Stomach (tissue), 9 donors: Measurements from ENCODE around the gene SHQ1. TPM values are rescaled to one million over a fixed set of nuclear protein-coding genes. Genes with fewer than 3 reads are reported as not detected.

ENCODE experiments used
- DNase-seq, 2 donors: peaks; one replicate each; pipeline versions ENCODE4 v3.0.0 to v3.0.0-alpha.2; 2013 to 2019
- H3K27ac ChIP-seq, 5 donors: fragments of 200-600 bp in 4 of 5; sonication (generic) in 4 of 5; one replicate each; pipeline ENCODE4 v1.5.1; 2013 to 2019; ENCODE audit warnings: mild to moderate bottlenecking in 1 of 5, moderate library complexity in 1 of 5
- H3K27me3 ChIP-seq, 3 donors: fragments of 200-600 bp; sonication (generic); one replicate each; pipeline ENCODE4 v1.5.1; 2017 to 2019; ENCODE audit warnings: mixed run types in 1 of 3
- H3K36me3 ChIP-seq, 4 donors: fragments of 200-600 bp; sonication (generic); 1 replicate in 3 of 4; 2 replicates in 1 of 4; pipeline ENCODE4 v1.5.1; 2016 to 2019
- H3K4me1 ChIP-seq, 4 donors: fragments of 200-600 bp; sonication (generic); one replicate each; pipeline ENCODE4 v1.5.1; 2016 to 2019
- H3K4me3 ChIP-seq, 4 donors: fragments of 200-600 bp; sonication (generic) in 3 of 4; one replicate each; pipeline ENCODE4 v1.5.1; 2016 to 2019; ENCODE audit warnings: mild to moderate bottlenecking in 1 of 4
- H3K9me3 ChIP-seq, 4 donors: fragments of 200-600 bp; sonication (generic); one replicate each; pipeline ENCODE4 v1.5.1; 2016 to 2019
- CTCF ChIP-seq, 7 experiments: fragments of 450-650 bp in 4 of 7; fragments of 200-600 bp in 3 of 7; sonication (generic) in 3 of 7; IDR thresholded peaks; one replicate each; pipeline ENCODE4 v1.5.1; 2016 to 2019; ENCODE audit warnings: antibody characterized with exemption in 7 of 7, control low read depth in 2 of 7, mild to moderate bottlenecking in 1 of 7
- EP300 ChIP-seq: sonication (generic); formaldehyde crosslinking; IDR thresholded peaks from one replicate; pipeline ENCODE4 v1.6.1; 2017; ENCODE audit warnings: antibody characterized with exemption
- POLR2A ChIP-seq, 4 donors: fragments of 450-650 bp; IDR thresholded peaks; one replicate each; pipeline ENCODE4 v1.6.1; 2016; ENCODE audit warnings: antibody characterized with exemption in 4 of 4, control low read depth in 2 of 4, mild to moderate bottlenecking in 1 of 4, moderate library complexity in 1 of 4
- POLR2AphosphoS5 ChIP-seq, 3 donors: sonication (generic); formaldehyde crosslinking; IDR thresholded peaks; one replicate each; pipeline ENCODE4 v1.6.1; 2016; ENCODE audit warnings: antibody characterized with exemption in 3 of 3
- WGBS, 5 donors: extraction: QIAGEN DNeasy Blood & Tissue Kit in 3 of 5; methylation state at CpG; one replicate each; pipeline versions ENCODE4 v1.1.5 to v1.1.7; 2013 to 2018; 5-methylcytosine and 5-hydroxymethylcytosine counted together
- intact Hi-C: fragments of 100-400 bp; cut with DNase I; formaldehyde crosslinking; loops from one replicate; pipeline ENCODE4 v1.15.1; 2023; ENCODE audit warnings: low total_unique reads
- polyA plus RNA-seq, 3 donors: library from polyadenylated mRNA; stranded (reverse); fragments of 200-250 nt; gene quantifications; one replicate each; pipeline ENCODE4 v1.2.3, GENCODE V29; 2013
- total RNA-seq, 5 donors: library from RNA; depleted of rRNA; stranded (reverse); fragments of >200 nt; gene quantifications; one replicate each; pipeline versions ENCODE4 v1.1.0 to v1.2.3, GENCODE V29; 2014 to 2016
- donor health status: healthy with polysubstance abuse.
- donor health status: Bipolar disorder and iron deficiency.
- donor health status: healthy.

The SHQ1 gene
- total and polyA plus RNA-seq, 8 donors = 7.5 to 77.9 (median 12.0) TPM

DNA sequence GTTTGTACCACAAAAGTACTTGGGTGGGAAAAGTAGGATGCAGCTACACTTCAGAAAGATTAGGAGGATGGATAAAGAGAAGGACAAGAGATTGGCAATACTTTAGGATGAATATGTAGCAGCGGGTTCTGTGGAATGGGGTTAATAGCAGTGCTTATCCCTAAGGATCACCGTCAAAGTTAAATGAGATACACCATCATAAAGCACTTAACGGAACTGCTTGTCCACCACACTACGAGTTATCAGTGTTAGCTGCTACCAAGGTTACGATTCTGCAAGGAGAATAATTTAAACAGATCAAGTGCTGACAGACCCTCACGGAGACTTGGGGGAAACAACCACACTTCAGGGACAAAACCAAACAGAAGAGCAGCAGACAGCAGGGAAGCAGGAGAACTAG lies 963 bp downstream of the SHQ1 start:
- H3K36me3 ChIP-seq = peaks cover 0 to 9% (median 4%) of the 10 kb centered on the region in 4 donors
- no peak for TF ChIP-seq CTCF (IDR thresholded peaks at IDR 0.05)
- no peak for TF ChIP-seq POLR2A (IDR thresholded peaks at IDR 0.05)
- no peak for TF ChIP-seq POLR2AphosphoS5 (IDR thresholded peaks at IDR 0.05)
- WGBS, 5 donors = 5 to 13% (median 10%) methylated on average over 6 of the region's 6 CpGs
- no peaks in the 10 kb centered on the region for H3K9me3 ChIP-seq
- DNase-seq = no peak
- peak overlapping the region; percentile 76 to 98 (median 85) for H3K4me3 ChIP-seq
- H3K27me3 ChIP-seq = no peaks in the 10 kb centered on the region
- H3K27ac ChIP-seq = peak overlapping the region in 4 of 5 donors; percentile 79 to 88 (median 82)
- intact Hi-C loops = loop anchor here (5.0 kb wide), 1 partner anchor 150 kb away; the partner anchor contains the start of gene PPP4R2
- H3K4me1 ChIP-seq = peaks cover 15 to 43% (median 28%) of the 10 kb centered on the region in 4 donors

DNA sequence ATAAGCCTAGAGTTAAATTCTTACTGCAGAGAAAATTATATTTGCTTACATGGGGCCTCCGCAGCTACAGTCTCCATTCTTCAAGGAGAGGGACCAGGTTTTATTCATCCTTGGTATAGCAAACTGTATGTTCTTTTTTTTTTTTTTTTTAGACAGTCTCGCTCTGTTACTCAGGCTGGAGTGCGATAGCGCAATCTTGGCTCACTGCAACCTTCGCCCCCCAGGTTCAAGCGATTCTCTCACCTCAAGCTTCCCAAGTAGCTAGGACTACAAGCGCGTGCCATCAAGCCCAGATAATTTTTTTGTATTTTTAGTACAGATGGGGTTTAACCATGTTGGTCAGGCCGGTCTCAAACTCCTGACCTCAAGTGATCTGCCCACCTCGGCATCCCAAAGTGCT lies 2.1 kb downstream of the SHQ1 start:
- Histone ChIP-seq H3K36me3 (peaks cover 0 to 21% (median 15%) of the 10 kb centered on the region in 4 donors), H3K27me3 (no peaks in the 10 kb centered on the region), H3K4me3 (no peak overlapping the region), H3K27ac (no peak overlapping the region), H3K9me3 (no peaks in the 10 kb centered on the region), H3K4me1 (peaks cover 15 to 37% (median 28%) of the 10 kb centered on the region in 4 donors)
- intact Hi-C loops = loop anchor here (5.0 kb wide), 1 partner anchor 151 kb away; the partner anchor contains the start of gene PPP4R2
- TF ChIP-seq CTCF (IDR thresholded peaks at IDR 0.05) = no peak
- DNase-seq = no peak
- 83 to 95% (median 93%) methylated on average over 10 of the region's 10 CpGs for WGBS, 5 donors

GRCh38 chr3:72844436-72844993 lies 3.7 kb downstream of the SHQ1 start:
- Histone ChIP-seq H3K27ac (no peak overlapping the region), H3K9me3 (no peaks in the 10 kb centered on the region), H3K4me1 (peaks cover 15 to 37% (median 28%) of the 10 kb centered on the region in 4 donors), H3K36me3 (peaks cover 4 to 37% (median 32%) of the 10 kb centered on the region in 4 donors), H3K4me3 (no peak overlapping the region), H3K27me3 (no peaks in the 10 kb centered on the region)
- DNase-seq = no peak
- TF ChIP-seq EP300 = no peak
- TF ChIP-seq POLR2A (IDR thresholded peaks at IDR 0.05) = no peak
- TF ChIP-seq CTCF (IDR thresholded peaks at IDR 0.05) = no peak
- no peak for TF ChIP-seq POLR2AphosphoS5 (IDR thresholded peaks at IDR 0.05)
- intact Hi-C loops = no loop called here
- WGBS, 5 donors = 86 to 96% (median 93%) methylated on average over 1 of the region's 1 CpG

DNA sequence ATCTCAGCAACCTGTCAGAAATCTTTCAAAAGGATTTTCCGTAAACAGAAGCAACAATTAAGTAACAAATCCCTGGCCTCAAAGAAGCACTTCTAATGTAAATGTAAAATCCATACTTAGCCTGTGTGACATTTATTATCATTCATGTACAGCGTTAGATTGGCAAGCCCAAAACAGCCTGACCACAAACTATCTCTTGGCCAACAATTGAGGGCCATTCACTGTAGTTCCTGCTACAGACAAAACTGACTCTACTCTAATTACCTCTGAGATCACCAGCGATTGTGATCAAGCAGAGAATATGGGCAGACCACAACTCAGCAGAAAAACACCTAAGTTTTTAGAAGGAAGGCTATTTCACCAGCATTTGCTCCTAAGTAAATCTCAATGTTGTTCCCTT lies 9.2 kb downstream of the SHQ1 start:
- Histone ChIP-seq H3K9me3 (no peaks in the 10 kb centered on the region), H3K4me1 (peaks cover 0 to 13% (median 6%) of the 10 kb centered on the region in 4 donors), H3K27me3 (no peaks in the 10 kb centered on the region), H3K36me3 (peaks cover 4 to 76% (median 62%) of the 10 kb centered on the region in 4 donors), H3K27ac (no peak overlapping the region), H3K4me3 (no peak overlapping the region)
- no peak for DNase-seq
- WGBS, 5 donors = 82 to 91% (median 86%) methylated on average over 3 of the region's 3 CpGs
- TF ChIP-seq CTCF (IDR thresholded peaks at IDR 0.05) (no peak), POLR2A (IDR thresholded peaks at IDR 0.05) (no peak), POLR2AphosphoS5 (IDR thresholded peaks at IDR 0.05) (no peak), EP300 (no peak)
- intact Hi-C loops = no loop called here
